Ovary (tissue), 9 donors: ENCODE data around the gene LMO3. TPM values are rescaled to one million over a fixed set of nuclear protein-coding genes. Genes with fewer than 3 reads are reported as not detected.

Source experiments
- DNase-seq, 5 donors: peaks; one replicate each; pipeline ENCODE4 v3.0.0-alpha.2; 2019 to 2020
- H3K27ac ChIP-seq, 2 donors: fragments of 200-600 bp; one replicate each; pipeline versions ENCODE4 v1.5.1 to v1.8.0; 2019 to 2022
- H3K27me3 ChIP-seq: fragments of 200-600 bp; one replicate; pipeline ENCODE4 v1.8.0; 2022
- H3K36me3 ChIP-seq: fragments of 200-600 bp; sonication (generic); one replicate; pipeline ENCODE4 v1.5.1; 2019
- H3K4me1 ChIP-seq: one replicate; pipeline ENCODE4 v1.8.1; 2013; ENCODE audit warnings: mild to moderate bottlenecking, moderate library complexity; ENCODE audit not compliant: insufficient read depth
- H3K4me3 ChIP-seq: fragments of 200-600 bp; sonication (generic); one replicate; pipeline ENCODE4 v1.5.1; 2017
- H3K9me3 ChIP-seq, 2 donors: fragments of 200-600 bp in 1 of 2; sonication (generic) in 1 of 2; one replicate each; pipeline versions ENCODE4 v1.5.1 to v1.8.1; 2013 to 2019; ENCODE audit warnings: mild to moderate bottlenecking in 1 of 2, moderate library complexity in 1 of 2
- CTCF ChIP-seq, 3 donors: fragments of 450-650 bp in 2 of 3; fragments of 200-600 bp in 1 of 3; IDR thresholded peaks; one replicate each; pipeline versions ENCODE4 v1.5.1 to v1.8.0; 2016 to 2022; ENCODE audit warnings: antibody characterized with exemption in 3 of 3, mild to moderate bottlenecking in 1 of 3
- EP300 ChIP-seq: sonication (generic); formaldehyde crosslinking; IDR thresholded peaks from one replicate; pipeline ENCODE4 v1.6.1; 2017; ENCODE audit warnings: antibody characterized with exemption
- POLR2A ChIP-seq: fragments of 450-650 bp; IDR thresholded peaks from one replicate; pipeline ENCODE4 v1.6.1; 2017; ENCODE audit warnings: antibody characterized with exemption, mild to moderate bottlenecking, moderate library complexity
- WGBS, 3 donors: extraction: QIAGEN DNeasy Blood & Tissue Kit in 1 of 3; methylation state at CpG; one replicate each; pipeline versions ENCODE4 v1.1.5 to v1.1.7; 2013 to 2017; 5-methylcytosine and 5-hydroxymethylcytosine counted together
- intact Hi-C, 4 donors: fragments of 100-400 bp; cut with DNase I; formaldehyde crosslinking; loops; one replicate each; pipeline versions ENCODE4 v1.11.0 to v1.15.1; 2022 to 2023
- polyA plus RNA-seq, 2 donors: library from polyadenylated mRNA; stranded (reverse); fragments of 200-250 nt in 1 of 2; fragments of 350-450 nt in 1 of 2; fragmentation: Illumina TruSeq in 1 of 2; extraction: RNeasy Lipid Tissue Mini Kit (QIAGEN cat#74804) in 1 of 2; gene quantifications; one replicate each; pipeline ENCODE4 v1.2.3, GENCODE V29; 2013 to 2014
- total RNA-seq, 7 donors: library from RNA; depleted of rRNA in 2 of 7; stranded (reverse); fragments of >200 nt in 2 of 7; fragmentation: NEBNext Ultra II Directional in 3 of 7; extraction: Animal tissue kit (Norgen Biotek cat#: 25700) in 3 of 7; gene quantifications; one replicate each; pipeline versions ENCODE4 v1.1.0 to v1.2.4, GENCODE V29; 2016 to 2023
- donor health status: DM: no; HTN: no; CAD: no; lungs with moderate emphysema.
- donor health status: DM: no; HTN: no; CAD: no.
- donor health status: Bipolar disorder and iron deficiency.
- donor health status: DM: yes; HTN: yes; CAD: no.
- donor health status: DM: no; HTN: no; CAD: no.
- donor health status: DM: yes; HTN: yes; CAD: no.

LMO3 gene
- total and polyA plus RNA-seq, 9 donors, result 0.97 to 11.7 (median 5.0) TPM

GRCh38 chr12:16588812-16589211 lies 17.1 kb downstream of the LMO3 start:
- no peaks in the 10 kb centered on the region for H3K36me3 ChIP-seq
- no peaks in the 10 kb centered on the region for H3K9me3 ChIP-seq
- no peak for DNase-seq
- H3K27me3 ChIP-seq, result no peaks in the 10 kb centered on the region
- WGBS, 3 donors, result 69 to 79% (median 75%) methylated on average over 6 of the region's 6 CpGs
- intact Hi-C loops, result no loop called here
- no peak for TF ChIP-seq CTCF (IDR thresholded peaks at IDR 0.05)
- no peak overlapping the region for H3K27ac ChIP-seq
- no peak overlapping the region for H3K4me3 ChIP-seq
- no peaks in the 10 kb centered on the region for H3K4me1 ChIP-seq

GRCh38 chr12:16587514-16587913 lies 18.4 kb downstream of the LMO3 start:
- Histone ChIP-seq H3K9me3 (no peaks in the 10 kb centered on the region), H3K4me3 (no peak overlapping the region), H3K4me1 (no peaks in the 10 kb centered on the region), H3K27ac (no peak overlapping the region), H3K36me3 (no peaks in the 10 kb centered on the region), H3K27me3 (no peaks in the 10 kb centered on the region)
- whole genome bisulfite sequencing, 3 donors, result 68 to 84% (median 82%) methylated on average over 1 of the region's 1 CpG
- intact Hi-C loops, result no loop called here
- DNase-seq, result no peak
- TF ChIP-seq EP300 (no peak), CTCF (IDR thresholded peaks at IDR 0.05) (no peak), POLR2A (no peak)

GRCh38 chr12:16587110-16587453 lies 18.9 kb downstream of the LMO3 start:
- DNase-seq, result no peak
- Histone ChIP-seq H3K27me3 (no peaks in the 10 kb centered on the region), H3K4me3 (no peak overlapping the region), H3K4me1 (no peaks in the 10 kb centered on the region), H3K9me3 (no peaks in the 10 kb centered on the region), H3K36me3 (no peaks in the 10 kb centered on the region), H3K27ac (no peak overlapping the region)
- 45 to 50% (median 48%) methylated on average over 3 of the region's 3 CpGs for WGBS, 3 donors
- TF ChIP-seq EP300 (no peak), POLR2A (no peak), CTCF (IDR thresholded peaks at IDR 0.05) (no peak)
- intact Hi-C loops, result no loop called here

- Histone ChIP-seq H3K27ac (no peak overlapping the region), H3K4me1 (no peaks in the 10 kb centered on the region), H3K4me3 (no peak overlapping the region), H3K9me3 (no peaks in the 10 kb centered on the region), H3K27me3 (no peaks in the 10 kb centered on the region), H3K36me3 (no peaks in the 10 kb centered on the region)
- WGBS, 3 donors, result 69 to 73% (median 69%) methylated on average over 8 of the region's 8 CpGs
- intact Hi-C loops, result no loop called here
- TF ChIP-seq POLR2A (no peak), CTCF (IDR thresholded peaks at IDR 0.05) (no peak), EP300 (no peak)
- no peak for DNase-seq
Measured at GRCh38 chr12:16586350-16587109, 19.4 kb downstream of the LMO3 start.
